ENCODE data around the gene HOXC6. TPM values are rescaled to one million over a fixed set of nuclear protein-coding genes. Genes with fewer than 3 reads are reported as not detected.
A peak's percentile ranks its signal among the peaks of the same experiment; 100 is the strongest.

Gene HOXC6
- total and polyA plus RNA-seq, 2 experiments from 2014 or later: not detected

GRCh38 chr12:54021432-54022013, 6.7 kb upstream of the HOXC6 start:
- DNase-seq (ENCODE audit: low read depth in 1 of 2, low spot score in 1 of 2): no peak
- H3K9me3 ChIP-seq (ENCODE audit: low read depth): no peaks in the 10 kb centered on the region
- no peak overlapping the region for H3K27ac ChIP-seq
- H3K27me3 ChIP-seq: peaks cover 100% of the 10 kb centered on the region
- TF ChIP-seq CTCF (IDR thresholded peaks at IDR 0.05; ENCODE audit: low read depth, low read length): peak; percentile 12
- H3K36me3 ChIP-seq: no peaks in the 10 kb centered on the region
- no peak overlapping the region for H3K4me3 ChIP-seq
- H3K4me1 ChIP-seq (ENCODE audit: low read depth): peaks cover 19% of the 10 kb centered on the region

- Histone ChIP-seq H3K27ac (no peak overlapping the region), H3K4me3 (no peak overlapping the region), H3K4me1 (ENCODE audit: low read depth) (peaks cover 19% of the 10 kb centered on the region), H3K36me3 (no peaks in the 10 kb centered on the region), H3K9me3 (ENCODE audit: low read depth) (no peaks in the 10 kb centered on the region), H3K27me3 (peaks cover 100% of the 10 kb centered on the region)
- TF ChIP-seq CTCF (IDR thresholded peaks at IDR 0.05; ENCODE audit: low read depth, low read length): no peak
- no peak for DNase-seq (ENCODE audit: low read depth in 1 of 2, low spot score in 1 of 2)
Measured at GRCh38 chr12:54022960-54023884, 5.0 kb upstream of the HOXC6 start.

GRCh38 chr12:54024127-54024526, 4.1 kb upstream of the HOXC6 start:
- peaks cover 15% of the 10 kb centered on the region for H3K4me1 ChIP-seq (ENCODE audit: low read depth)
- DNase-seq (ENCODE audit: low read depth in 1 of 2, low spot score in 1 of 2): no peak
- TF ChIP-seq CTCF (IDR thresholded peaks at IDR 0.05; ENCODE audit: low read depth, low read length): no peak
- H3K27ac ChIP-seq: no peak overlapping the region
- peaks cover 100% of the 10 kb centered on the region for H3K27me3 ChIP-seq
- no peaks in the 10 kb centered on the region for H3K9me3 ChIP-seq (ENCODE audit: low read depth)
- no peak overlapping the region for H3K4me3 ChIP-seq
- H3K36me3 ChIP-seq: no peaks in the 10 kb centered on the region

GRCh38 chr12:54024581-54025305, 3.5 kb upstream of the HOXC6 start:
- H3K4me3 ChIP-seq: no peak overlapping the region
- no peak for DNase-seq (ENCODE audit: low read depth in 1 of 2, low spot score in 1 of 2)
- no peak overlapping the region for H3K27ac ChIP-seq
- H3K36me3 ChIP-seq: no peaks in the 10 kb centered on the region
- H3K27me3 ChIP-seq: peaks cover 100% of the 10 kb centered on the region
- H3K9me3 ChIP-seq (ENCODE audit: low read depth): no peaks in the 10 kb centered on the region
- H3K4me1 ChIP-seq (ENCODE audit: low read depth): peaks cover 8% of the 10 kb centered on the region
- no peak for TF ChIP-seq CTCF (IDR thresholded peaks at IDR 0.05; ENCODE audit: low read depth, low read length)

- Histone ChIP-seq H3K4me3 (no peak overlapping the region), H3K9me3 (ENCODE audit: low read depth) (no peaks in the 10 kb centered on the region), H3K27me3 (peaks cover 100% of the 10 kb centered on the region), H3K4me1 (ENCODE audit: low read depth) (no peaks in the 10 kb centered on the region), H3K27ac (no peak overlapping the region), H3K36me3 (no peaks in the 10 kb centered on the region)
- TF ChIP-seq CTCF (IDR thresholded peaks at IDR 0.05; ENCODE audit: low read depth, low read length): no peak
- no peak for DNase-seq (ENCODE audit: low read depth in 1 of 2, low spot score in 1 of 2)
Measured at GRCh38 chr12:54025499-54026405, 2.5 kb upstream of the HOXC6 start.

Measured in cardiac muscle cell (in vitro differentiated cells and primary cell).